Activated CD4-positive, alpha-beta T cell treated with anti-CD3 and anti-CD28 coated beads for 36 hours (primary cell): ENCODE measurements around the gene BECN2. TPM values are rescaled to one million over a fixed set of nuclear protein-coding genes. Genes with fewer than 3 reads are reported as not detected.

ENCODE experiments used
- ATAC-seq: fragments of 200-7000 bp; cut with Tn5 transposase; one replicate; pipeline ENCODE4 v1.10.0; 2021; ENCODE audit warnings: mild to moderate bottlenecking, moderate library complexity
- CTCF ChIA-PET: fragments of 350-600 bp; sonication (Branson Sonifier 250); formaldehyde crosslinking; loops from one replicate; lab custom pipeline; 2021; ENCODE audit warnings: antibody characterized with exemption; lab: Charles Lee
- POLR2A ChIA-PET: fragments of 350-600 bp; sonication (Branson Sonifier 250); formaldehyde crosslinking; loops from one replicate; lab custom pipeline; 2021; ENCODE audit warnings: antibody characterized with exemption, inconsistent platforms; lab: Charles Lee
- DNase-seq: peaks from one replicate; pipeline ENCODE4 v3.0.0-alpha.2; 2020
- H3K27ac Mint-ChIP-seq: one replicate; pipeline ENCODE4 v1.8.0; 2021; ENCODE audit warnings: mixed read lengths
- H3K27me3 Mint-ChIP-seq: one replicate; pipeline ENCODE4 v1.8.0; 2021; ENCODE audit warnings: mixed read lengths
- H3K36me3 Mint-ChIP-seq: one replicate; pipeline ENCODE4 v1.8.0; 2021; ENCODE audit warnings: low read depth, mixed read lengths
- H3K4me1 Mint-ChIP-seq: one replicate; pipeline ENCODE4 v1.8.0; 2021; ENCODE audit warnings: mixed read lengths
- H3K4me3 Mint-ChIP-seq: one replicate; pipeline ENCODE4 v1.8.0; 2021; ENCODE audit warnings: mild to moderate bottlenecking, moderate library complexity, mixed read lengths
- H3K9me3 Mint-ChIP-seq: one replicate; pipeline ENCODE4 v1.8.0; 2021; ENCODE audit warnings: low read depth, mixed read lengths
- intact Hi-C, 2 experiments: fragments of 100-400 bp; cut with DNase I in 1 of 2; cut with micrococcal nuclease in 1 of 2; formaldehyde crosslinking; loops; one replicate each; pipeline versions ENCODE4 v1.14.2 to v1.15.1; 2022 to 2024; cut with DNase I, micrococcal nuclease
- total RNA-seq, 2 experiments: library from RNA; stranded (reverse); gene quantifications; one replicate each; pipeline ENCODE4 v1.2.3, GENCODE V29; 2021

The BECN2 gene, protein sequence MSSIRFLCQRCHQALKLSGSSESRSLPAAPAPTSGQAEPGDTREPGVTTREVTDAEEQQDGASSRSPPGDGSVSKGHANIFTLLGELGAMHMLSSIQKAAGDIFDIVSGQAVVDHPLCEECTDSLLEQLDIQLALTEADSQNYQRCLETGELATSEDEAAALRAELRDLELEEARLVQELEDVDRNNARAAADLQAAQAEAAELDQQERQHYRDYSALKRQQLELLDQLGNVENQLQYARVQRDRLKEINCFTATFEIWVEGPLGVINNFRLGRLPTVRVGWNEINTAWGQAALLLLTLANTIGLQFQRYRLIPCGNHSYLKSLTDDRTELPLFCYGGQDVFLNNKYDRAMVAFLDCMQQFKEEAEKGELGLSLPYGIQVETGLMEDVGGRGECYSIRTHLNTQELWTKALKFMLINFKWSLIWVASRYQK
- total RNA-seq: not detected

DNA sequence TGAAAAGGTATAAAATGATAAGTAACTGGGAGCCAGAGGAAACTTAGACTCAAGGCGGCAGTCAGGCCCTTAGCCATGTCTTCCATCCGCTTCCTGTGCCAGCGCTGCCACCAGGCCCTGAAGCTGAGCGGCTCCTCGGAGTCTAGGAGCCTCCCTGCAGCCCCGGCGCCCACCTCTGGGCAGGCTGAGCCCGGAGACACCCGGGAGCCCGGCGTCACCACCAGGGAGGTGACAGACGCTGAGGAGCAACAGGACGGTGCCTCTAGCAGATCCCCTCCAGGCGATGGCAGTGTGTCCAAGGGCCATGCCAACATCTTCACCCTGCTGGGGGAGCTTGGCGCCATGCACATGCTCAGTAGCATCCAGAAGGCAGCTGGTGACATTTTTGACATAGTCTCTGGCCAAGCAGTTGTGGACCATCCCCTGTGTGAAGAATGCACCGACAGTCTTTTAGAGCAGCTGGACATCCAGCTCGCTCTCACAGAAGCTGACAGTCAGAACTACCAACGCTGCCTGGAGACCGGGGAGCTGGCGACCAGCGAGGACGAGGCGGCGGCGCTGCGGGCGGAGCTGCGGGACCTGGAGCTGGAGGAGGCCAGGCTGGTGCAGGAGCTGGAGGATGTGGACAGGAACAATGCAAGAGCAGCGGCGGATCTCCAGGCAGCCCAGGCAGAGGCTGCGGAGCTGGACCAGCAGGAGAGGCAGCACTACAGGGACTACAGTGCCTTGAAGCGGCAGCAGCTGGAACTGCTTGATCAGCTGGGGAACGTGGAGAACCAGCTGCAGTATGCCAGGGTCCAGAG lies at the start of gene BECN2:
Gene BECN2 (plus strand): TSS at position 76 of the 803 bp plus-strand sequence. CDS start 0 bp downstream, at position 76.
- H3K4me3 Mint-ChIP-seq: no peak within 1 kb of the TSS
- ATAC-seq: no peak
- POLR2A ChIA-PET: no interaction called here
- no peaks in the 10 kb centered on the region for H3K9me3 Mint-ChIP-seq
- CTCF ChIA-PET: no interaction called here
- intact Hi-C loops: no loop called here
- no peak within 1 kb of the TSS for H3K27ac Mint-ChIP-seq
- no peaks in the 10 kb centered on the region for H3K27me3 Mint-ChIP-seq
- no peaks in the 10 kb centered on the region for H3K36me3 Mint-ChIP-seq
- no peak for DNase-seq
- H3K4me1 Mint-ChIP-seq: no peaks in the 10 kb centered on the region

DNA sequence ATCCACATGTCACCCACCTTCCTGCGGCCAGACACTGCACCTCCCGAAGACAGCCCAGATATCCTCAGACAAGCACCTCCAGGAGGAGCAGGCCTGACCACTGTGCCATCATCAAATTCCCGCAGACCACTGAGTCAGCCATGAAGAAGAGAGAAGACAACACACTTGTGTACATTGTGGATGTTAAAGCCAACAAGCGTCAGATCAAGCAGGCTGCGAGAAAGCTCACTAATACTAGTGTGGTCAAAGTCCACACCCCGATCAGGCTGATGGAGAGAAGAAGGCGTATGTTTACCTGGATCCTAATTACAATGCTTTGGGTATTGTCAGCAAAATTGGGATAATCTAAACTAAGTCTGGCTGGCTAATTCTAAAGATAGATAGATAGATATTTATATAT lies 41.4 kb upstream of the BECN2 start:
- H3K27ac Mint-ChIP-seq: no peak overlapping the region
- no peak overlapping the region for H3K4me3 Mint-ChIP-seq
- no peaks in the 10 kb centered on the region for H3K4me1 Mint-ChIP-seq
- ChIA-PET CTCF (no interaction called here), POLR2A (no interaction called here)
- intact Hi-C loops: no loop called here
- no peaks in the 10 kb centered on the region for H3K36me3 Mint-ChIP-seq
- H3K27me3 Mint-ChIP-seq: no peaks in the 10 kb centered on the region
- no peak for DNase-seq
- H3K9me3 Mint-ChIP-seq: no peaks in the 10 kb centered on the region
- no peak for ATAC-seq

DNA sequence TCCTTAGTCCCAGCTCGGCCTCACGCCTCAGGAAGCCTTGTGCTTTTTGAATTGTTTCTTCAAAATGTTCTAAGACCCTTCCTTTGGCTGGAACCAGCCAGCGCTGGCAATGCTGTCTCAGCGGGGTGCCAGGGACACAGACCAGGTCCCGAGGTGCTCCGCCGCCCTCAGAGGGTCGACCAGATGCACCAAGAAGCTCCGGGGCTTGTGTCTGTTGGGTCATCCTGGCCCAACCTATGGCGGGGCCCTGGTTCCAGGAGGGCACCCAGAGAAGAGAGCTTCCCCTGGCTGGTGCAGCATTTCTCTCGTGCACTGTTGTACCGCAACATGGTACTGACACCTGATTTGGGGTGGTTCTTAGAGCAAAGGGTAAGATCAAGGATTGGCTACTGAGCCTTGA lies 40.1 kb upstream of the BECN2 start:
- POLR2A ChIA-PET: no interaction called here
- ATAC-seq (no peak), DNase-seq (no peak)
- Mint-ChIP-seq H3K9me3 (no peaks in the 10 kb centered on the region), H3K36me3 (no peaks in the 10 kb centered on the region), H3K4me1 (no peaks in the 10 kb centered on the region), H3K27me3 (no peaks in the 10 kb centered on the region), H3K27ac (no peak overlapping the region), H3K4me3 (no peak overlapping the region)
- intact Hi-C loops: no loop called here
- CTCF ChIA-PET: interaction anchor here (0.6 to 1.7 kb wide), 2 partner anchors 29 to 1429 kb away, joined by 3 to 4 read pairs; no protein-coding TSS in a partner anchor

DNA sequence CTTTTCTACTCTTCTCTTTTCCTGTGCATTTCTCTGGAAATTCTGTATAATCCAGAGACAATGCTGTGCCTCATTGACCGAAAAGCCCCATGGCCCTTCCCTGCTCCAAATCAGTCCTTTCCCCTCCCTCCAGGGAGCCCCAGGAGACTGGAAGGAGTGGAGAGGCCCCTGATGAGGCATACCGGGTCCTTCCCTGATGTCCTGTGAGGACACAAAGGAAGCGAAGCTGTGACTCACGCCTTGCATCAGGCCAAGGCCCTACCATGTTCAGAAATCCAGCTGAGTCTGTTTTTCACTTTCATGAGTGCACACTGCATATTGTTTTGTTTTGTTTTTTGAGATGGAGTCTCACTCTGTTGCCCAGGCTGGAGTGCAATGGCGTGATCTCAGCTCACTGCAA lies 38.7 kb upstream of the BECN2 start:
- ChIA-PET POLR2A (no interaction called here), CTCF (interaction anchor here (0.6 kb wide), 1 partner anchor 217 kb away, joined by 3 read pairs; no protein-coding TSS in a partner anchor)
- no peaks in the 10 kb centered on the region for H3K27me3 Mint-ChIP-seq
- H3K9me3 Mint-ChIP-seq: no peaks in the 10 kb centered on the region
- H3K27ac Mint-ChIP-seq: no peak overlapping the region
- intact Hi-C loops: no loop called here
- DNase-seq (no peak), ATAC-seq (no peak)
- no peak overlapping the region for H3K4me3 Mint-ChIP-seq
- H3K4me1 Mint-ChIP-seq: no peaks in the 10 kb centered on the region
- H3K36me3 Mint-ChIP-seq: no peaks in the 10 kb centered on the region

DNA sequence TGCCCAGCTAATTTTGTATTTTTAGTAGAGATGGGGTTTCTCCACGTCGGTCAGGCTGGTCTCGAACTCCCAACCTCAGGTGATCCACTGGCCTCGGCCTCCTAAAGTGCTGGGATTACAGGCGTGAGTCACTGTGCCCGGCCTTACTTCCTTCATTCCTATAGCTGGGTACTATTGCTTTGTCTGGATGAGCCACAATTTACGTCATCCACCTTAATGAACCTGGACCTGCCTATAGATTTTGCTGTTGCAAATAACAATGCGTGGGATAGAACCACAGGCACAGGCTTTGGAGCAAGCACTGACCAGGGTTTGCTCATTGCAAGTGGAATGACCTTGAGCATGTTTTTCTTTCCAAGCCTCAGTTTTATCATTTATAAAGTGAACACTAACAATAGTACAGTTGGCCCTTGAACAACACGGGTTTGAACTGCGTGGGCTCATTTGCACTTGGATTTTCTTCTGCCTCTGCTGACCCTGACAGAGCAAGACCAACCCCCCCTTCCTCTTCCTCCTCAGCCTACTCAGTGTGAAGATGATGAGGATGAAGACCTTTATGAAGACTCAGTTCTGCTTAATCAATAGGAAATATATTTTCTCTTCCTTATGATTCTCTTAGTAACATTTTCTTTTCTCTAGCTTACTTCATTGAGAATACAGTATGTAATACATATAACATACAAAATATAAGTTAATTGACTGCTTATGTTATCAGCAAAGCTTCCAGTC lies 33.3 kb upstream of the BECN2 start:
- intact Hi-C loops: loop anchor here in 1 of 2 experiments (5.0 kb wide), 1 partner anchor 748 kb away; no protein-coding TSS in a partner anchor
- Mint-ChIP-seq H3K4me3 (no peak overlapping the region), H3K9me3 (no peaks in the 10 kb centered on the region), H3K27me3 (no peaks in the 10 kb centered on the region), H3K27ac (no peak overlapping the region), H3K36me3 (no peaks in the 10 kb centered on the region), H3K4me1 (no peaks in the 10 kb centered on the region)
- ChIA-PET POLR2A (no interaction called here), CTCF (no interaction called here)
- no peak for DNase-seq
- ATAC-seq: no peak

DNA sequence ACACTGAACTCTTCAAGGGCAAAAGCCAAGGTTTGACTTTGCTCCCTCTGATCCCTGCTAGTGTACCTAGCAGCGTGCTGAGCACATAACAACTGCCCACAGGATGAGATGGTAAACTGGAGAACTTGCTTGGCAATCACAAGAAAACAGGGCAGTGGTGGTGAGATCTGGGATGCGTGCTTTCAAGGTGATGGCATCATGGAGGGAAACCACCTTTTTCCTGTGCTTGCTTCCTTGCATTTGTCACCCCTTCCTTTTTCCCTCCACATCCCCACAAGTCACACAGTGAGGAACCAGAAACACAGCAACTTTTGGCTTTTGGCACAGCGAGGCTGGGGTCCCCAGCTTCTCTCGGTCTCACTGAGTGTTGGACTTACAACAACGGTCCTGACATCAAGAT lies 31.4 kb upstream of the BECN2 start:
- H3K27me3 Mint-ChIP-seq: no peaks in the 10 kb centered on the region
- no peak overlapping the region for H3K27ac Mint-ChIP-seq
- ATAC-seq (no peak), DNase-seq (no peak)
- ChIA-PET CTCF (no interaction called here), POLR2A (no interaction called here)
- no peaks in the 10 kb centered on the region for H3K9me3 Mint-ChIP-seq
- H3K36me3 Mint-ChIP-seq: no peaks in the 10 kb centered on the region
- H3K4me1 Mint-ChIP-seq: no peaks in the 10 kb centered on the region
- intact Hi-C loops: no loop called here
- no peak overlapping the region for H3K4me3 Mint-ChIP-seq

DNA sequence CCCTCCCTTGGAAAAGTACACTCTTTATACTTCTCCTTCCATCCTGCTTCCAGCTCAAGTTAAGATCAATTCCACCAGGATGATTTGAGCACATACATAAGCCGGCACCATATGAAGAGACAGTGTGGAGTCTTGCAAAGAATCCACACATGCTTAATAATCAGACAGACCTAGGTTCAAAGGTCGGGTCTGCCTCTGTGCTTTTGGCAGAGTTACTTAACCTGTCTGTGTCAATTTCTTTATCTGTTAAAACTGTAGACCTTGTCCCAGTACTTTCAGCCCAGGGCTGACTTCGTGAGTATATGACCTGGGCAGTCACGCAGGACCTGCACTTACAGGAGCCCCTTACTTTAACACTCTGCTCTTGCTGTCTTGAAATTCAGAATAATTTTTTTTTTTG lies 30.2 kb upstream of the BECN2 start:
- CTCF ChIA-PET: no interaction called here
- DNase-seq (no peak), ATAC-seq (no peak)
- Mint-ChIP-seq H3K36me3 (no peaks in the 10 kb centered on the region), H3K4me1 (no peaks in the 10 kb centered on the region), H3K27ac (no peak overlapping the region), H3K4me3 (no peak overlapping the region), H3K27me3 (no peaks in the 10 kb centered on the region), H3K9me3 (no peaks in the 10 kb centered on the region)
- POLR2A ChIA-PET: no interaction called here
- intact Hi-C loops: no loop called here

DNA sequence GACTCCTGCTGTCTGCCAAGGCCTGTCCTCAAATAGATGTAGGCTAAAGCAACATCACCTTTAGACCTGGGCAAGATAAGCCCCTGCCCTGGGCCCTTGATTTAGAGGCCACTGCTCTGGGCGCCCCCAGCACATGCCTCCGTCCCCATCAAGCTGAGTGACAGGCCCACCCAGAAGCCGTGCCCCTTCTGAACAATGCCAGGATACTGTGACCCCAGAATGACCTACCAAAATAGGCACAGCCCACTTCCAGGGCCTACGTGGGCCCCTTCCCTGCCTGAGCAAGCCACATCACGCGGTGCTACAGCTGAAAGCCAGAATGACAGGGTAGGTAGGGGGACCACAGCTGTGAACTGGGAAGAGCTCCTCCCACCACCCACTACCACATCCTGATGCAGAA lies 24.7 kb upstream of the BECN2 start:
- no peaks in the 10 kb centered on the region for H3K9me3 Mint-ChIP-seq
- H3K4me3 Mint-ChIP-seq: no peak overlapping the region
- ATAC-seq (no peak), DNase-seq (no peak)
- ChIA-PET POLR2A (no interaction called here), CTCF (no interaction called here)
- no peaks in the 10 kb centered on the region for H3K36me3 Mint-ChIP-seq
- intact Hi-C loops: no loop called here
- H3K27ac Mint-ChIP-seq: no peak overlapping the region
- H3K4me1 Mint-ChIP-seq: no peaks in the 10 kb centered on the region
- peaks cover 3% of the 10 kb centered on the region for H3K27me3 Mint-ChIP-seq

DNA sequence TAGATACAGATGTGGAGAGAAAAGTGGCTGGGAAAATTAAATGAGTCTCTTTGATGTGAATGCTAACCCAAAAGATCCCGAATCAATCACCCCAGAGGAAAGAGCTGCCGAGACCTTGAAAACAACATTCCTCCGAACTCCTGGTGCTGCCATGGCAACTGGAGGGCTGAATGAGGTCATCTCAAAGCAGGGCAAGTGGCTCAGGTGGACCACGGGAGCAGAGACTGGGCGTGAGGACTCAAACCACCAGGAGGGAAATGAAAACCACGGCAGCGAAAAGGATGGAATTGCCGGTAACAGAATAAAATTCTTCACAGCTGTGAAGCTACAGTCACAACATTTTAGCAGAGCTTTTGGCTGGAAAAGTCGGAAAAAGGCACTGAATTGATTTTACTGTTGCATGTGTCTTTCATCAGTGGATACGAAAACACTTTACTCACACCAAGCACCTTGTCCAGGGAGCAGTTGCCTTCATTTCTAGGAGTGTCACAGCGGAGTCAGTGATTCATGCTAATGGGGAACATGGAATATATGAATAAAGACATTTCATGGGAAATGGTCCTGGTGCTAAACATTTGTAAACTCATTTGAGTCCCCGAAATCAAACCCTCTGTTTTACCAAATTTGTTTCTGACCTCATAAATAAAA lies 23.2 kb upstream of the BECN2 start:
- Mint-ChIP-seq H3K4me3 (no peak overlapping the region), H3K4me1 (no peaks in the 10 kb centered on the region), H3K9me3 (peaks cover 4% of the 10 kb centered on the region), H3K36me3 (no peaks in the 10 kb centered on the region), H3K27me3 (peaks cover 3% of the 10 kb centered on the region), H3K27ac (no peak overlapping the region)
- ATAC-seq (no peak), DNase-seq (no peak)
- ChIA-PET POLR2A (no interaction called here), CTCF (interaction anchor here (0.6 to 1.1 kb wide), 2 partner anchors 35 to 52 kb away, joined by 3 read pairs; no protein-coding TSS in a partner anchor)
- intact Hi-C loops: no loop called here

DNA sequence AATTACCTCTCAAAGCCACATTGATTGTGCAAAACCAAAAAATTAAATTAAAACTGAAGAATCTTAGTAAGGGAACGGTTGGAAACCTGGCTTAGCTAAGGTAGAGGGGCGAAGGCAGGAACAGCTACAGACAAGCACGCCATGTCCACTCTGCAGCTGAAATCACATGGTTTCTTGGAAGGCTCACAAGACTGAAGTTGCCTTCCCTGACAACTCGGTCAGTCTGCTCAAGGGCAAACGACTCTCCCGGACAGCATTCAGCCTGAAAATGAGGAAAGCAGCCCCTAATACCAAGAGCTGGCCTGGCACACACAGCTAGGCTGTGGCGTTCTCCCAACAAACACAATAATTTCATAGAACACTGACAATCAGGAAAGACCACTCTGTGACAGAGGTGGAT lies 22.7 kb upstream of the BECN2 start:
- peaks cover 3% of the 10 kb centered on the region for H3K27me3 Mint-ChIP-seq
- H3K9me3 Mint-ChIP-seq: peaks cover 4% of the 10 kb centered on the region
- CTCF ChIA-PET: interaction anchor here (1.1 kb wide), 1 partner anchor 52 kb away, joined by 3 read pairs; no protein-coding TSS in a partner anchor
- ATAC-seq (no peak), DNase-seq (no peak)
- POLR2A ChIA-PET: no interaction called here
- H3K27ac Mint-ChIP-seq: no peak overlapping the region
- intact Hi-C loops: no loop called here
- H3K4me1 Mint-ChIP-seq: no peaks in the 10 kb centered on the region
- H3K4me3 Mint-ChIP-seq: no peak overlapping the region
- H3K36me3 Mint-ChIP-seq: no peaks in the 10 kb centered on the region

DNA sequence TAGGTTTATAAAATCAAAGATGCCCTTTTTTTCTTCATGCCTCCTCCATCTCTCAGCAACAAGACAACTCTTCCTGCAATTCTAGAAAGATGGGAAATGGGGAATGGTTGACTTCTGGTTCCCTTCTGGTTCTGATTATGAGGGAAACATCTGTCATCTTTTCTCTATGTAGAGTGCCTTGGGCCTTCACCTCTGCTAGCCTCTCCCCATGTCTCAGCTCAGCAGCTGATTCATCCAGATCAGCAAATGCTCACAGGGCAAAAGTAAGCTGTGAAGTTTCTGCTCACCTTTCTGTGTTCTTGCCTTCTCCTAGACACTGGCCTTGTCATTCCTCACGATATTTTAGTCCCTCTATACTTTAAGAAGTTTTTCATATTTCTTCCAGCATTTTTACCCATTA lies 17.8 kb upstream of the BECN2 start:
- no peak for ATAC-seq
- ChIA-PET POLR2A (no interaction called here), CTCF (interaction anchor here (0.6 to 0.8 kb wide), 2 partner anchors 47 to 57 kb away, joined by 3 read pairs; no protein-coding TSS in a partner anchor)
- Mint-ChIP-seq H3K4me1 (no peaks in the 10 kb centered on the region), H3K36me3 (no peaks in the 10 kb centered on the region), H3K27ac (no peak overlapping the region), H3K4me3 (no peak overlapping the region), H3K9me3 (peaks cover 4% of the 10 kb centered on the region), H3K27me3 (no peaks in the 10 kb centered on the region)
- intact Hi-C loops: no loop called here
- no peak for DNase-seq
